ENCODE results near the gene SEPSECS.

SEPSECS gene

GRCh38 chr4:25107827-25108516 lies 52.3 kb downstream of the SEPSECS start:
- no peak for TF ChIP-seq CTCF (IDR thresholded peaks at IDR 0.05; ENCODE audit: control insufficient read depth, insufficient read depth, low read depth, low read length, missing control alignments)
- no peak for DNase-seq (ENCODE audit: low read depth)
- H3K4me3 ChIP-seq (ENCODE audit: control insufficient read depth, low read depth, low read length), result no peak overlapping the region

GRCh38 chr4:25106363-25107151 lies 53.7 kb downstream of the SEPSECS start:
- TF ChIP-seq CTCF (IDR thresholded peaks at IDR 0.05; ENCODE audit: control insufficient read depth, insufficient read depth, low read depth, low read length, missing control alignments), result no peak
- no peak for DNase-seq (ENCODE audit: low read depth)
- no peak overlapping the region for H3K4me3 ChIP-seq (ENCODE audit: control insufficient read depth, low read depth, low read length)

DNA sequence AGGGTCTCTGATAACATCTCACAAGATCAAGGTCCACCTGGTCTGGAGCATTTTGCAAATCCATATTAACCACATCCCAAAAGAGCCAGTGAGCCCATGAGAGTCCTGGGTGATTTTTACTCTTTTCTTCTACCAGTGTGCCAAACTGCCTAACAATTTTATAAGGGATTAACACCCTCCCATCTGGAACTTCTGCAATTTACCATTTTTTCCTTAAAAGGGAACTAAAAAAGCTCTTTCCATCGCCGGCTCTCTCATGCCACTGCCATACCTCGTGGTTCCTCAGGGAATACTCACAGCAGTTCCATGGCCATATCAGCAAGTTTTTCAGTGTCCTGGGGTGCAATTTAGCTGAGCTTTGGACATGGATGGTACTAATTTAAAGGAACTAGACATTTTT lies 55.7 kb downstream of the SEPSECS start:
- no peak for TF ChIP-seq CTCF (IDR thresholded peaks at IDR 0.05; ENCODE audit: control insufficient read depth, insufficient read depth, low read depth, low read length, missing control alignments)
- no peak overlapping the region for H3K4me3 ChIP-seq (ENCODE audit: control insufficient read depth, low read depth, low read length)
- no peak for DNase-seq (ENCODE audit: low read depth)

GRCh38 chr4:25103418-25103817 lies 56.8 kb downstream of the SEPSECS start:
- H3K4me3 ChIP-seq (ENCODE audit: control insufficient read depth, low read depth, low read length), result no peak overlapping the region
- TF ChIP-seq CTCF (IDR thresholded peaks at IDR 0.05; ENCODE audit: control insufficient read depth, insufficient read depth, low read depth, low read length, missing control alignments), result no peak
- DNase-seq (ENCODE audit: low read depth), result no peak

GRCh38 chr4:25101836-25102235 lies 58.4 kb downstream of the SEPSECS start:
- no peak for TF ChIP-seq CTCF (IDR thresholded peaks at IDR 0.05; ENCODE audit: control insufficient read depth, insufficient read depth, low read depth, low read length, missing control alignments)
- no peak for DNase-seq (ENCODE audit: low read depth)
- no peak overlapping the region for H3K4me3 ChIP-seq (ENCODE audit: control insufficient read depth, low read depth, low read length)

DNA sequence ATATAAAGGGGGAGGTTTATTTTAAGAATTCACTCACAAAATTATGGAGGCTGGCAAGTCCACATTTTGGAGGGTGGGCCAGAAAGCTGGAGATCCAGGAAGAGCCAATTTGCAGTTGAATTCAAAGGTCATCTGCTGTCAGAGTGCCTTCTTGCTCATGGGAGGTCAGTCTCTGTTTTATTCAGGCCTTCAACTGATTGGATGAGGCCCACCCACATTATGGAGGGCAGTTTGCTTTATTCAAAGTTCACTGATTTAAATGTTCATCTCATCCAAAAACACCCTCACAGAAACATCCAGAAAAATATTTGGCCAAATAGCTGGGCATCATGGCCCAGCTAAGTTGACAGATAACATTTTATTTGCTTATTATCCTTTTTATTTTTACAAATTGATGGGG lies 59.5 kb downstream of the SEPSECS start:
- TF ChIP-seq CTCF (IDR thresholded peaks at IDR 0.05; ENCODE audit: control insufficient read depth, insufficient read depth, low read depth, low read length, missing control alignments), result no peak
- H3K4me3 ChIP-seq (ENCODE audit: control insufficient read depth, low read depth, low read length), result no peak overlapping the region
- no peak for DNase-seq (ENCODE audit: low read depth)
